Measurements from ENCODE around the gene PRDM5. TPM values are rescaled to one million over a fixed set of nuclear protein-coding genes. Genes with fewer than 3 reads are reported as not detected.

The PRDM5 gene
- total RNA-seq, 1 donor from 2014 or later: 48.9 TPM

DNA sequence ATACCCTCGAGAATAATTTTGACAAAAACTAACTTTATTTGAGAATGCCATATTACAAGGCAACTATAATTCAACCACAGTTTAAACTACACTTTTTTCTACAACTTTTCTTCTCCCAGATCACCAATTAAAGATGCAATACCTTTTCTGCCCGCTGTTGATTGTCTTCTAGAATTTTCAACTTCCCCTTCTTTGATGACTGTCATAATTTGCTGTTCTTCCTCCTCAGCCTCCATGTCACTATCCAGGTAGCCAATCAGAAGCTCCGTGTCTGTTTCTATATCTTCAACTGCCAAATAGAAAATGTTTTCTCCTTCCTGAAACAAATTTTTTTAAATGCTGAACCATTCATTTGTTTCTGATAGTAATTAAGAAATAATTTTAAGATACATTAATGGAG is 101.5 kb downstream of the PRDM5 start:
- DNase-seq (ENCODE audit: low spot score): no peak

GRCh38 chr4:120819805-120820437 is 102.6 kb downstream of the PRDM5 start:
- no peak for DNase-seq (ENCODE audit: low spot score)

GRCh38 chr4:120816296-120816965 is 106.1 kb downstream of the PRDM5 start:
- DNase-seq (ENCODE audit: low spot score): no peak

DNA sequence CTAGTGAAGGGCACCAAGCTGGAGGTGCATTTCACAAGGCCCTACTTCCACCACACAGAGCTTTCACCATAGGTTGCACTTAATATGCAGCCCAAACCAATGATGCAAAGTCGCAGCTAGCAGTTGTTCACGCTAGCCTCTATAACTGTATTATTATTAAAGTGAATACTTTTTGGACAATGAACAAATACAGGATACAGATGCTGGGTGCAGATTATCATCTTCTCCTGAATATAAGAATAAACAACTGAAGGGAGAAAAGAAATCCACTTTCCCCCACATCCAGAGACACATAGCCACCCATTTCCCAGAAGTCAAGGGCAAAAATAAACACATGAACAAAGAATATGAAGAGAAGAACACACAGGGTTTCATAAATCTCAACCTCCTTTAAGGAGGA is 107.2 kb downstream of the PRDM5 start:
- no peak for DNase-seq (ENCODE audit: low spot score)

- no peak for DNase-seq (ENCODE audit: low spot score)
Measured at GRCh38 chr4:120814886-120815285, 107.6 kb downstream of the PRDM5 start.

- DNase-seq (ENCODE audit: low spot score): no peak
Measured at GRCh38 chr4:120812216-120812615, 110.3 kb downstream of the PRDM5 start.

- DNase-seq (ENCODE audit: low spot score): no peak
Measured at GRCh38 chr4:120809518-120809917, 113.0 kb downstream of the PRDM5 start.

DNA sequence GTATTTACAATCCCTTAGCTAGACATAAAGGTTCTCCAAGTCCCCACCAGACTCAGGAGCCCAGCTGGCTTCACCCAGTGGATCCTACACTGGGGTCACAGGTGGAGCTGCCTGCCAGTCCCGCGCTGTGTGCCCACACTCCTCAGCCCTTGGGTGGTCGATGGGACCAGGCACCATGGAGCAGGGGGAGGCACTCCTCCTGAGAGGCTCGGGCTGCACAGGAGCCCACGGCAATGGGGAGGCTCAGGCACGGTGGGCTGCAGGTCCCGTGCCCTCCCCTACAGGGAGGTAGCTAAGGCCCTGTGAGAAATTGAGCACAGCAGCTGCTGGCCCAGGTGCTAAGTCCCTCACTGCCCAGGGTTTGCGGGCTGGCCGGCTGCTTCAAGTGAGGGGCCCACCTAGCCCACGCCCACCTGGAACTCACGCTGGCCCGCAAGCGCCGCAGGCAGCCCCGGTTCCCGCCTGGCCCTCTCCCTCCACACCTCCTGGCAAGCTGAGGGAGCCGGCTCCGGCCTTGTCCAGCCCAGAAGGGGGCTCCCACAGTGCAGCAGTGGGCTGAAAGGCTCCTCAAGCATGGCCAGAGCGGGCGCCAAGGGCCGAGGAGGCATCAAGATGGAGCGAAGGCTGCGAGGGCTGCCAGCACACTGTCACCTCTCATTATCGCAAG is 113.9 kb downstream of the PRDM5 start:
- DNase-seq (ENCODE audit: low spot score): no peak

DNA sequence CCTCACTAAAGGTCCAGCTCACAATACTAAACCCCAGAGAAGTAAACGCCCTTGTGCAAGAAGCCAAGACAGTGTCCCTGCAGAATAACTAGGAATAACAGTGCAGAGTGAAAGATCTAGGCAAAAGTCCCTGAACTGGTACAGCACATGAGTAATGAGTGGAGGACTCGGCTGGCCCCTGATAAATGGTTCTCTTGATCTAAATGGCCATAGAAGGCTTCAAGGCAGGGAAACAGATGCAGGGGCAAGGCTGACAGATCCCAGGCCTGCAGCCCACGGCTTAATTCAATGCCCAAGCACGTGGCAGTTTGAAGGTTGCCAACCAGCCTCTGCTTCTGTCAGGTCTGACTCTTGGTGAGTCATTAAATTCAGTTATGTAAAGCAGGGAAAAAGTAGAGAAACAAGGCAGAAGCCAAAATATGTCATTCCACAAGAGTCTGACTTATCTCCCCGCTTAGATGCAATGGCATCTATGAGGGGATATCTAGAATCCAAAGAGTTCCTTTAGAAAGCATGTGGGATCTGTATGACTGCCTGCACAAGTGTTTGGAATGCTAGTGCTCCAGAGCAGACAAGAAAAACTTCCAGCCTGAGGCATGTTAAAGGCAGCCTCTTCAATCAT is 121.3 kb downstream of the PRDM5 start:
- peak; percentile 92 for DNase-seq (ENCODE audit: low spot score)

GRCh38 chr4:120798570-120798969 is 124.0 kb downstream of the PRDM5 start:
- DNase-seq (ENCODE audit: low spot score): peak; percentile 51

GRCh38 chr4:120796271-120796670 is 126.3 kb downstream of the PRDM5 start:
- DNase-seq (ENCODE audit: low spot score): no peak

GRCh38 chr4:120785202-120785601 is 137.3 kb downstream of the PRDM5 start:
- DNase-seq (ENCODE audit: low spot score): no peak

DNA sequence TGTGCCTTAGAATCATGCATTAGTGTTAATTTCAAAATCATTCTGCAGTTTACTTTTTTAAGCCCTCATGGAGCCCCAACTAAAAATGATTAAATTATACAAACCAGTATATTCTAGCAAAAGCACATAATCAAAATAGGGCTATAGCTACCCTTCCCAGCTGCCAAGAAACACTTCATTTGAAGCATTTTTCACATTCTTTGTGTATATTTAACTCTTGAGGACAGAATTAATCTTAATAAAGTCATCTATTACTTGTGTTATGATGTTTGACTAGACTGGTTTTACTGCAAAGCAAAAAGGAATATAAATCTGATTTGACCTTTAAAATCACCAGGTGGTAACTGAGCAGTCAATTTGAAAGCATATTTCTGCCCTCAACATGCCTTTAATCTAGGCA is 145.1 kb downstream of the PRDM5 start:
- no peak for DNase-seq (ENCODE audit: low spot score)

DNA sequence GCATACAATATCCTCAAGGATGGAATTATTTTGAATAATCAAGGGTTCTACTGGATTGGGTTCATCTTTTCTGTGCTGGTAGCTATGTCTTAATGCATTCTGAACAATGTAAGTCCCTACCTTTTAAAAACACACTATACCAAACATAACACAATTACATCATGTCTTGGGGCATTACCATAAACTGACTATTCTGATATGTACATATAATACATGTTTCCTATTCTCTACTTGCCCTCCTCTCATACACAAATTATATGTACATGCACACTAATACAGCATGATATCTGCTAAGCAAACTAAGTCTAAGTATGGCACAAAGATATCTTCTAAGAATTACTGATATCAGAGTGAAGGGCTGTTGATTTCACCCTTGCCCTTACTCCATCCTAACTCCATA is 147.1 kb downstream of the PRDM5 start:
- no peak for DNase-seq (ENCODE audit: low spot score)

GRCh38 chr4:120773641-120774040 is 148.9 kb downstream of the PRDM5 start:
- DNase-seq (ENCODE audit: low spot score): peak; percentile 14

DNA sequence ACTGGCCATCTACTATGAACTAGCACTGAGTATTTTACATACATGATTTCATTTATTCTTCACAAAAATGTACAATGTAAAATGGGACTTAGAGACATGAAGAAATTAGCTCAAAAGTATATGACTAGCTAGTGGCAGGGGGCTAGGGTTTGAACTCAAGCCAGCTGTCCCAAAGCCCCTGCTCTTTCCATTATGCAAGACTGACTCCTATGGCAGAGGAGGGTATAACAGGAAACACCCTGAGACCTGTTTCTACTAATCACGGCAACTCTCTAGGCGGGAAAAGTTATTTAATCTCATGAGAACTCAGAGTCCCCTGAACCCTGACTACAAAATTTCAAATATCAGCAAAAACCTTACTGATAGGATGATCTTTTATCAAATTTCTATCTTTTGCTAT is 150.6 kb downstream of the PRDM5 start:
- no peak for DNase-seq (ENCODE audit: low spot score)

- DNase-seq (ENCODE audit: low spot score): no peak
Measured at GRCh38 chr4:120770897-120771296, 151.6 kb downstream of the PRDM5 start.

DNA sequence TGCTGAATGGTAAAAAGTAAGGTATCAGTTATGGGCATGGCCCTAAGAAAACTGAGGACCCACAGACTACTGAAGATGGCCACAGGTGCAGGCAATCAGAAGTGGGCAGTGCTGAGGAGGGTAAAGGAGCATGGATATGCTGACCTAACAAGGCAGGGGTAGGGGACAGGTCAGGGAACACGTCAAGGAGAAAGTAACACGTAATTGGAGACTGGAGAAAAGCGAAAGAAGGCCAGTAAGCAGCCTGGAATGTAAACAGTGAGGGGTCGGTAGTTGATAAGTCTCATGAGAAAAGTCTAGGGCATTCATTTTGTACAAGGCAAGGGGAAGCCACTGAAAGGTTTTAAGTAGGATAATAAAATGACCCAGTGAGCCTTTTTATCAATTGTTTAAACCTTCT is 153.3 kb downstream of the PRDM5 start:
- peak; percentile 17 for DNase-seq (ENCODE audit: low spot score)

DNA sequence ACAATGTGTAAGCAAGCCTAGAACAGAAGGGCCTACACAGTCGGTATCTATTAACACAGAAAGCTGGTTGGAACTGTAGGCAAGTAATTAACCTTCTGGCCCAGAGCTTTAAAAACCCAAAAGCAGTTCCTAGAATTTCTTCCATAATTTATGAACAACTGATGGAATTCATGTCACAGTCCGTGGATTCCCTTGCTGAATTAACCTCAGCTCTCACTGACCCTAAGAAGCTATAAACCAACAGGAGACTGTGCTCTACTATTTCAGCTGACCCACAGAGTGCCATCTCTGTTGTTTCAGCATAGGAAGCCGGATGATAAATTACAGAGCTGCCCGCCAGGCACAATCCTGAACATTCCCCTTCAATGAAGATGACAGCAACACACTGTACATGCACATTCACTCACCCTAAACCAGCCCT is 157.3 kb downstream of the PRDM5 start:
- DNase-seq (ENCODE audit: low spot score): no peak

- no peak for DNase-seq (ENCODE audit: low spot score)
Measured at GRCh38 chr4:120763650-120764049, 158.9 kb downstream of the PRDM5 start.

- no peak for DNase-seq (ENCODE audit: low spot score)
Measured at GRCh38 chr4:120761070-120761469, 161.5 kb downstream of the PRDM5 start.

- peak; percentile 27 for DNase-seq (ENCODE audit: low spot score)
Measured at GRCh38 chr4:120760047-120760446, 162.5 kb downstream of the PRDM5 start.

- no peak for DNase-seq (ENCODE audit: low spot score)
Measured at GRCh38 chr4:120755864-120756263, 166.7 kb downstream of the PRDM5 start.
